Esophagus muscularis mucosa (tissue), 4 donors: Measurements from ENCODE around the gene MRPS23. TPM values are rescaled to one million over a fixed set of nuclear protein-coding genes. Genes with fewer than 3 reads are reported as not detected.

Source experiments
- DNase-seq: peaks from one replicate; pipeline ENCODE4 v3.0.0-alpha.2; 2017; ENCODE audit errors: extremely low spot score
- H3K27ac ChIP-seq, 4 donors: fragments of 200-600 bp; sonication (generic); replicated peaks in 1 of 4; 1 replicate in 3 of 4; 2 replicates in 1 of 4; pipeline ENCODE4 v1.5.1; 2016 to 2019; ENCODE audit warnings: mild to moderate bottlenecking in 1 of 4
- H3K27me3 ChIP-seq, 4 donors: fragments of 200-600 bp; sonication (generic); one replicate each; pipeline versions ENCODE4 v1.5.1 to v1.6.0; 2016 to 2019
- H3K36me3 ChIP-seq, 4 donors: fragments of 200-600 bp; sonication (generic); one replicate each; pipeline ENCODE4 v1.5.1; 2016 to 2019
- H3K4me1 ChIP-seq, 4 donors: fragments of 200-600 bp; sonication (generic); one replicate each; pipeline ENCODE4 v1.5.1; 2016 to 2019
- H3K4me3 ChIP-seq, 4 donors: fragments of 200-600 bp; sonication (generic); 1 replicate in 2 of 4; 2 replicates in 2 of 4; pipeline ENCODE4 v1.5.1; 2016 to 2019; ENCODE audit warnings: mild to moderate bottlenecking in 4 of 4, moderate library complexity in 1 of 4
- H3K9me3 ChIP-seq, 4 donors: fragments of 200-600 bp; sonication (generic); 1 replicate in 3 of 4; 2 replicates in 1 of 4; pipeline ENCODE4 v1.5.1; 2016 to 2019
- EP300 ChIP-seq: sonication (generic); formaldehyde crosslinking; IDR thresholded peaks from one replicate; pipeline ENCODE4 v1.6.1; 2017; ENCODE audit warnings: antibody characterized with exemption
- POLR2A ChIP-seq: fragments of 450-650 bp; IDR thresholded peaks from one replicate; pipeline ENCODE4 v1.6.1; 2017; ENCODE audit warnings: antibody characterized with exemption, moderate library complexity, mild to moderate bottlenecking, low read depth
- POLR2AphosphoS5 ChIP-seq, 2 donors: sonication (generic); formaldehyde crosslinking; IDR thresholded peaks; one replicate each; pipeline ENCODE4 v1.6.1; 2017; ENCODE audit warnings: antibody characterized with exemption in 2 of 2
- WGBS: methylation state at CpG from one replicate; pipeline ENCODE4 v1.1.5; 2018; 5-methylcytosine and 5-hydroxymethylcytosine counted together
- intact Hi-C: fragments of 100-400 bp; cut with DNase I; formaldehyde crosslinking; loops from one replicate; pipeline ENCODE4 v1.15.1; 2023
- total RNA-seq, 4 donors: library from RNA; depleted of rRNA; stranded (reverse); fragments of >200 nt; gene quantifications; one replicate each; pipeline versions ENCODE4 v1.1.0 to v1.2.1, GENCODE V29; 2016
- TF ChIP-seq, protein P1 (sequence below), 3 experiments: fragments of 200-600 bp in 2 of 3; fragments of 450-650 bp in 1 of 3; sonication (generic) in 2 of 3; IDR thresholded peaks; one replicate each; pipeline ENCODE4 v1.5.1; 2017 to 2019; ENCODE audit warnings: antibody characterized with exemption in 3 of 3, mild to moderate bottlenecking in 2 of 3, moderate library complexity in 1 of 3

Gene MRPS23
- total RNA-seq, 4 donors from 2014 or later = 11.6 to 22.2 (median 16.9) TPM

DNA sequence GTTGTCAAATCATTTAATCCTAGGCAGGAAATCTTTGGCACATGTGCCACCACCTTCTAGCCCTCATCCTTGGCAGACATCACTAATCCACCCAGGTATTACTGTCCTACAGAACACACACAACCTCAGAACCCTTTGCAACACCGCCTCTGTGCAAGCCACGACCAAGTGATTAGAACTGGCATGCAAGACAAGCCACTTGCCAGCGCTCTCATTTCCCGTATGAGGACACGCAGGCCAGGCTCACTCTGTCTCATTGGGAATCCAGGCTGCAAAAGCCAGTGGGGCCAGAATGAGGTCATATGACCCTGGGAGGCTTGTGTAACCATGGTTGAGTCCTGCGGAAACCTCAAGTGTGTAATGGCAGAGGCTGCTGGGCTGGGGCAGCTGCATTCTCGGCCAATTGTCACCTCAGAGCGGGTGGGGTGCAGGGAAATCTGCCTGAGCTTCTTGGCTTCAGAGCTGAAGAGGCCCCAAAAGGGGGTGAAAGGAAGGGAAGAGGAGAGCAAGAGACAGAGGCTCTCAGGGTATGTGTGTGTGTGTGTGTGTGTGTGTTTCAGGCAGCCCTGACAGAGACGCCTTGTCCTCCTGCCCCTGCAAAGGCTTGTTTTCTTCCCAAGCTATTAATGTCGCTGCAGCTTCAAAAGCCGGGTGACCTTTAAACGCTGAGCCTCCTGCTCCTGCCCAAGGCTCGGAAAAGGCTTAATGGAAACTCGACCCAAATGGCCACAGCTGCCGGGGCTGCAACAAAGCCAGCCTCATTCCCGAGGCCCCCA is 43.2 kb upstream of the MRPS23 start:
- Histone ChIP-seq H3K27ac (peak overlapping the region; percentile 88 to 100 (median 96)), H3K36me3 (no peaks in the 10 kb centered on the region), H3K4me1 (peaks cover 92 to 100% (median 97%) of the 10 kb centered on the region in 4 donors), H3K4me3 (peak overlapping the region; percentile 28 to 35 (median 30)), H3K9me3 (no peaks in the 10 kb centered on the region), H3K27me3 (no peaks in the 10 kb centered on the region)
- peak; percentile 98 for DNase-seq
- intact Hi-C loops = loop anchor here (5.0 kb wide), 2 partner anchors 59 to 94 kb away; partner anchors contain the start of gene VEZF1
- TF ChIP-seq POLR2AphosphoS5 (IDR thresholded peaks at IDR 0.05) (peak; percentile 84 to 92), EP300 (peak; percentile 85), POLR2A (peak; percentile 30)
- TF ChIP-seq, protein P1, sequence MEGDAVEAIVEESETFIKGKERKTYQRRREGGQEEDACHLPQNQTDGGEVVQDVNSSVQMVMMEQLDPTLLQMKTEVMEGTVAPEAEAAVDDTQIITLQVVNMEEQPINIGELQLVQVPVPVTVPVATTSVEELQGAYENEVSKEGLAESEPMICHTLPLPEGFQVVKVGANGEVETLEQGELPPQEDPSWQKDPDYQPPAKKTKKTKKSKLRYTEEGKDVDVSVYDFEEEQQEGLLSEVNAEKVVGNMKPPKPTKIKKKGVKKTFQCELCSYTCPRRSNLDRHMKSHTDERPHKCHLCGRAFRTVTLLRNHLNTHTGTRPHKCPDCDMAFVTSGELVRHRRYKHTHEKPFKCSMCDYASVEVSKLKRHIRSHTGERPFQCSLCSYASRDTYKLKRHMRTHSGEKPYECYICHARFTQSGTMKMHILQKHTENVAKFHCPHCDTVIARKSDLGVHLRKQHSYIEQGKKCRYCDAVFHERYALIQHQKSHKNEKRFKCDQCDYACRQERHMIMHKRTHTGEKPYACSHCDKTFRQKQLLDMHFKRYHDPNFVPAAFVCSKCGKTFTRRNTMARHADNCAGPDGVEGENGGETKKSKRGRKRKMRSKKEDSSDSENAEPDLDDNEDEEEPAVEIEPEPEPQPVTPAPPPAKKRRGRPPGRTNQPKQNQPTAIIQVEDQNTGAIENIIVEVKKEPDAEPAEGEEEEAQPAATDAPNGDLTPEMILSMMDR (IDR thresholded peaks at IDR 0.05) = no peak
- 8% methylated on average over 15 of the region's 16 CpGs for WGBS

DNA sequence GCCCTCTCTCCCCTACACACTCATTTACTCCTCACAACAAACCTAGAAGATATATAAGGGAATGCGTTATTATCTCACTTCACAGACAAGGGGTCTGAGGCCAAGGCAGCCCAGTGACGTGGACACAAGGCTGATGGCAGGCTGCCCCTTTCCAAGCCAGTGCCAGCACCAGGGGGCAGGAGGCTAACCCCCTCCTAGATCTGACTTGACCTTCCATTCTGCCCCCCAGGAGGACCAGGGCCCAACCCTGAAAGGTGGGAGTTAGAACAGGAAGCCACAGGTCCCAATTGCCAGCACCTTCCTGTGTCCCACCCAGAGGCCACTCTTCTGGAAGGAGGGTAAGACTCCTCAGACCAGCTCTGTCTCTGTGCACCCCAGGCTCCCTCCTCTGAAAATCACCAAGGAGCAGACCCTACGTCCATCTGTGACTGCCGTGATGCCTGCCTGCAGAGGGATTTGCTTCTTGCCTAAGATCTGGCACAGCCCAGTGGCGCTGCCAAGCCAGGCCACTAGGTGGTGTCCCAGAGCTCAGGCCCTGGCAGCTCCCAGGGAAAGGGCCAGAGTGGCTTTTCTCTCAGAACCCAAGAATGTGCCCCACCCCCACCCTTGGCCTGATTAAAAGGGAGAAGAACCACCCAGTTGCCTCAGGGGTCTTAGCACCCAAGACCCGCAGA is 42.4 kb upstream of the MRPS23 start:
- H3K36me3 ChIP-seq = no peaks in the 10 kb centered on the region
- TF ChIP-seq POLR2AphosphoS5 (IDR thresholded peaks at IDR 0.05) (peak in 1 of 2 donors; percentile 8), EP300 (no peak), POLR2A (no peak)
- TF ChIP-seq, protein P1 (IDR thresholded peaks at IDR 0.05) = peak; percentile 93 to 100 (median 96)
- WGBS = 38% methylated on average over 4 of the region's 6 CpGs
- peak overlapping the region in 2 of 4 donors; percentile 30 to 35 for H3K4me3 ChIP-seq
- H3K4me1 ChIP-seq = peaks cover 85 to 100% (median 96%) of the 10 kb centered on the region in 4 donors
- no peaks in the 10 kb centered on the region for H3K27me3 ChIP-seq
- H3K27ac ChIP-seq = peak overlapping the region; percentile 88 to 100 (median 96)
- H3K9me3 ChIP-seq = no peaks in the 10 kb centered on the region
- DNase-seq = peak; percentile 98
- intact Hi-C loops = loop anchor here (5.0 kb wide), 2 partner anchors 60 to 95 kb away; partner anchors contain the start of gene VEZF1

DNA sequence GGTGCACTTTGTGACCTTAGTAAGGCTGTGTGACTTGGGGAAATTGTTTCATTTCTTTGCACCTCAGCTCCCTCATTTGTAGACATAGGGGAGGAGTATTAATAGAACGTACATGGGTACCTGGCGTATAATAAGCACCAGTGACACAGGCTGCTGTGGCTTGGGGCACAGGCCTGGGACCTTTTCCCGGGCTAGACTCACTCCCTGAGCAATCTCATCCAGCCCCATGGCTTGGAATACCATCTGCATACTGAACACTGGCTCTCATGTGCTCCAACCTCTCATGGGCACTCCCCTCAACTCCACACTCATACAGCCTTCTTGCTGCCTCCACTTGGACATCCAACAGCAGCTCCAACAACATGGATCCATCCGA is 41.0 kb upstream of the MRPS23 start:
- no peaks in the 10 kb centered on the region for H3K36me3 ChIP-seq
- no peak for DNase-seq
- 51% methylated on average over 4 of the region's 4 CpGs for WGBS
- peaks cover 75 to 95% (median 93%) of the 10 kb centered on the region in 4 donors for H3K4me1 ChIP-seq
- no peaks in the 10 kb centered on the region for H3K27me3 ChIP-seq
- no peaks in the 10 kb centered on the region for H3K9me3 ChIP-seq
- H3K27ac ChIP-seq = peak overlapping the region; percentile 88 to 100 (median 96)
- no peak overlapping the region for H3K4me3 ChIP-seq
- TF ChIP-seq, protein P1 (IDR thresholded peaks at IDR 0.05) = no peak
- TF ChIP-seq POLR2AphosphoS5 (IDR thresholded peaks at IDR 0.05) (no peak), POLR2A (no peak), EP300 (no peak)
- intact Hi-C loops = loop anchor here (5.0 kb wide), 2 partner anchors 61 to 96 kb away; partner anchors contain the start of gene VEZF1

DNA sequence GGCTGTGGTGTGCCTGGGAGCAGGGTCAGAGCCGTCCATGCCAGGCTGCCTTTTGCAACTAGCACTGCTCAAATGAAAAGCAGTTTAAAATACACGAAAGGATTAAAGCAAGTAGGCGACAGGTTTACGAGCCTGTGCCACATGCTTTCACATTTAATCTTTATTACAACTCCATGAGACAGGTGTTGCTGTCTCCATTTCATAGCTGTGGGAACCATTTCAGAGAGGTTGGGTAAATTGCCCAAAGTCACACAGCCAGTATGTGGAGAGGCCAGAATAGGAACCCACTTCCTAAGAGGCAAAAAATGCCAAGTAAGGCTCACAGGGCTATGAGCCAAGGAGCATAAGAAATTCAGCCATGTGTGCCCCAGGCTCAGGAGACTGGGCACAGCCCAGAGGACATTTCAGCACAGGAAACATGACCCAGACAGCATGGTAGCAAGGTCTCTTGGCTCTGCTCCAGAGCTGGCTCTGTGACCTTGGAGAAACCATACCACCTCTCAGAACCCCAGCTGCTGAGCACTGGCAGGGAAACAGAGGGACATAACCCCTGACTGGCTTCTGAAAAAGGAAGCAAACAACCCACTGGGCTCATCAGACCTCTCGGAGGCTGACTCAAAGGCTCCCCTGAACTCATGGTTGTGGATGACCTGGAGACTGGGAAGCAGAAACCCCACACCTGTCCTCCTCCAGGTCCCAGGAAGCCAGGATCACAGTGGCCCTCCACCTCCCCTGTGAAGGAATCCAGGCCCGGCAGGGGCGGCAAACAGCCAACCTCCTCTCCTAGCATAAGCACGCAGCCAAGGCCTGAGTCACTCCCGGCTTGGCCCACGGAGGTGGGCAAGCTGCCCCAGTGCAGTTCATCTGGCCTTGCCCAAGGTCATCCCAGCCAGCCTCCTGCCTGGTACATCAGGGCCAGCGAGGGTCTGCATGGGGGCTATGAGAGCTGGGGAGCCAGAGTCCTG is 40.3 kb upstream of the MRPS23 start:
- 44% methylated on average over 6 of the region's 11 CpGs for WGBS
- peaks cover 69 to 95% (median 90%) of the 10 kb centered on the region in 4 donors for H3K4me1 ChIP-seq
- no peaks in the 10 kb centered on the region for H3K9me3 ChIP-seq
- no peak for DNase-seq
- no peak for TF ChIP-seq EP300
- TF ChIP-seq, protein P1 (IDR thresholded peaks at IDR 0.05) = peak in 1 of 3 experiments; percentile 34
- TF ChIP-seq POLR2AphosphoS5 (IDR thresholded peaks at IDR 0.05) = peak; percentile 75 to 79
- TF ChIP-seq POLR2A = no peak
- peaks cover 1 to 6% (median 4%) of the 10 kb centered on the region in 4 donors for H3K36me3 ChIP-seq
- no peak overlapping the region for H3K4me3 ChIP-seq
- H3K27ac ChIP-seq = peak overlapping the region; percentile 88 to 100 (median 96)
- intact Hi-C loops = loop anchor here (5.0 kb wide), 2 partner anchors 62 to 97 kb away; partner anchors contain the start of gene VEZF1
- no peaks in the 10 kb centered on the region for H3K27me3 ChIP-seq
